Calu3 (cell line): ENCODE results near the gene EPHB2. TPM values are rescaled to one million over a fixed set of nuclear protein-coding genes. Genes with fewer than 3 reads are reported as not detected.

Experiments
- BruUV-seq: library from RNA; stranded (reverse); fragments of 400-500 nt; replicated peaks from 2 replicates; lab custom pipeline; 2021; lab: Mats Ljungman, UMichigan
- CTCF ChIA-PET: fragments of 300-600 bp; sonication (Branson Sonifier 250); formaldehyde crosslinking; loops from one replicate; lab custom pipeline; 2022; ENCODE audit warnings: antibody characterized with exemption; lab: Charles Lee
- DNase-seq: peaks from one replicate; pipeline ENCODE4 v3.0.0; 2022
- H3K27ac Mint-ChIP-seq: one replicate; pipeline ENCODE4 v1.8.0; 2022; ENCODE audit warnings: mixed read lengths; ENCODE audit not compliant: unreplicated experiment
- H3K27me3 Mint-ChIP-seq: one replicate; pipeline ENCODE4 v1.8.0; 2022; ENCODE audit warnings: mixed read lengths; ENCODE audit not compliant: unreplicated experiment
- H3K36me3 Mint-ChIP-seq: one replicate; pipeline ENCODE4 v1.8.0; 2022; ENCODE audit warnings: mild to moderate bottlenecking, moderate library complexity, mixed read lengths; ENCODE audit not compliant: insufficient read depth, unreplicated experiment
- H3K4me1 Mint-ChIP-seq: one replicate; pipeline ENCODE4 v1.8.0; 2022; ENCODE audit warnings: mild to moderate bottlenecking, low read depth, mixed read lengths; ENCODE audit not compliant: unreplicated experiment
- H3K4me3 Mint-ChIP-seq: one replicate; pipeline ENCODE4 v1.8.0; 2022; ENCODE audit warnings: mild to moderate bottlenecking, low read depth, moderate library complexity, mixed read lengths; ENCODE audit not compliant: unreplicated experiment
- H3K9me3 Mint-ChIP-seq: one replicate; pipeline ENCODE4 v1.8.0; 2022; ENCODE audit warnings: low read depth, mixed read lengths; ENCODE audit not compliant: unreplicated experiment
- intact Hi-C: fragments of 100-400 bp; cut with micrococcal nuclease; formaldehyde crosslinking; loops from one replicate; pipeline ENCODE4 v1.10.0; 2022; ENCODE audit not compliant: unreplicated experiment
- total RNA-seq: library from RNA; stranded (reverse); gene quantifications from 2 replicates; pipeline ENCODE4 v1.2.3, GENCODE V29; 2022
- TF ChIP-seq, protein P1 (sequence below): fragments of 200-600 bp; IDR thresholded peaks from one replicate; pipeline ENCODE4 v1.8.0; 2022; ENCODE audit warnings: antibody characterized with exemption; ENCODE audit not compliant: unreplicated experiment

EPHB2 gene
- total RNA-seq, 1 experiment from 2014 or later = 19.3 TPM

DNA sequence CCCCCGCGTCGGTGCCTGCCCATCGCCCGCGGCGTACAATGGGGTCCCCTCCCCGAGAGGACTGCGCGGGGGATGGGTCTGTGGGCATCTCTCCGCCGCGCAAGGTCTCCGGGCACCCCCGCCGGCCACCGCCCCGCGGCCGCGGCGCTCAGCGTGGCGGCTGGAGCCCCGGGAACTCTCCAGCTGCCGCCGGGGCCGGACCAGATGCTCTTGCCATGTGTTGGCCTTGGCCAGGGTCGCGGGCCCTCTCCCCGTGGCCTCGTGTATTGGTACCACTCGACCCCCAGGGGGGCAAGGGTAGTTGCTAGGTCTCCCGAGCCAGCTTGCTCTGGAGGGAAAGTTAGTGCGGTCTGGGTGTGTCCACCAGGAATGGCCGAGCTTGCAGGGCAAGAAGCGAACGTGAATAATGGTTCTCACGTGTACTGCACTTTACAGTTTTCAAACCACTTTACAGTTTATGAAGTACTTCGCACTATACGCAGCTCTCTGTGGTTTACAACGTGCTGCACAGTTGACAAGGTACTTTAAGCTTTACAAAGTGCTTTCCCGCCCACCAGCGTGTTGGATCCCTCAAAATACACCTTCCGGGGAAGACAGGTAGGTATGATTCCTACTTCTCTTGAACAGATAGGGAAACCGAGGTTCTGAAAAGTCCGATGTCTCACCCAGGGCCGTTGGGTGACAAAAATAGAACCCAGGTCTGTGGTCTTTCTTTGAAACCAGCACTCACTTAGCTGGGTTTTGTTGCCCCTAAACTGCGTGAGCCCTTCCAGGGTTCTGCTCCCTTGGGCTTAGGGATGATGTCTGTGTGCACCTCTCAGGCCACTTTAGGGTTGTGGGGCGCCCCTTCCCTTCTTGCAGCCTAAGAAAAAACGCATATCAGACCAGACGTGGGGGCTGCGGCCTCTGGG lies 1.2 kb downstream of the EPHB2 start:
- Mint-ChIP-seq H3K9me3 (no peaks in the 10 kb centered on the region), H3K36me3 (no peaks in the 10 kb centered on the region), H3K27me3 (no peaks in the 10 kb centered on the region), H3K27ac (no peak overlapping the region), H3K4me3 (peak overlapping the region; percentile 63), H3K4me1 (no peaks in the 10 kb centered on the region)
- DNase-seq = no peak
- intact Hi-C loops = no loop called here
- TSS peak; percentile 59 for BruUV-seq
- TF ChIP-seq, protein P1, sequence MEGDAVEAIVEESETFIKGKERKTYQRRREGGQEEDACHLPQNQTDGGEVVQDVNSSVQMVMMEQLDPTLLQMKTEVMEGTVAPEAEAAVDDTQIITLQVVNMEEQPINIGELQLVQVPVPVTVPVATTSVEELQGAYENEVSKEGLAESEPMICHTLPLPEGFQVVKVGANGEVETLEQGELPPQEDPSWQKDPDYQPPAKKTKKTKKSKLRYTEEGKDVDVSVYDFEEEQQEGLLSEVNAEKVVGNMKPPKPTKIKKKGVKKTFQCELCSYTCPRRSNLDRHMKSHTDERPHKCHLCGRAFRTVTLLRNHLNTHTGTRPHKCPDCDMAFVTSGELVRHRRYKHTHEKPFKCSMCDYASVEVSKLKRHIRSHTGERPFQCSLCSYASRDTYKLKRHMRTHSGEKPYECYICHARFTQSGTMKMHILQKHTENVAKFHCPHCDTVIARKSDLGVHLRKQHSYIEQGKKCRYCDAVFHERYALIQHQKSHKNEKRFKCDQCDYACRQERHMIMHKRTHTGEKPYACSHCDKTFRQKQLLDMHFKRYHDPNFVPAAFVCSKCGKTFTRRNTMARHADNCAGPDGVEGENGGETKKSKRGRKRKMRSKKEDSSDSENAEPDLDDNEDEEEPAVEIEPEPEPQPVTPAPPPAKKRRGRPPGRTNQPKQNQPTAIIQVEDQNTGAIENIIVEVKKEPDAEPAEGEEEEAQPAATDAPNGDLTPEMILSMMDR = no peak
- CTCF ChIA-PET = interaction anchor here (0.7 to 1.0 kb wide), 3 partner anchors 31 to 150 kb away, joined by 3 to 4 read pairs (median 3); no protein-coding TSS in a partner anchor

DNA sequence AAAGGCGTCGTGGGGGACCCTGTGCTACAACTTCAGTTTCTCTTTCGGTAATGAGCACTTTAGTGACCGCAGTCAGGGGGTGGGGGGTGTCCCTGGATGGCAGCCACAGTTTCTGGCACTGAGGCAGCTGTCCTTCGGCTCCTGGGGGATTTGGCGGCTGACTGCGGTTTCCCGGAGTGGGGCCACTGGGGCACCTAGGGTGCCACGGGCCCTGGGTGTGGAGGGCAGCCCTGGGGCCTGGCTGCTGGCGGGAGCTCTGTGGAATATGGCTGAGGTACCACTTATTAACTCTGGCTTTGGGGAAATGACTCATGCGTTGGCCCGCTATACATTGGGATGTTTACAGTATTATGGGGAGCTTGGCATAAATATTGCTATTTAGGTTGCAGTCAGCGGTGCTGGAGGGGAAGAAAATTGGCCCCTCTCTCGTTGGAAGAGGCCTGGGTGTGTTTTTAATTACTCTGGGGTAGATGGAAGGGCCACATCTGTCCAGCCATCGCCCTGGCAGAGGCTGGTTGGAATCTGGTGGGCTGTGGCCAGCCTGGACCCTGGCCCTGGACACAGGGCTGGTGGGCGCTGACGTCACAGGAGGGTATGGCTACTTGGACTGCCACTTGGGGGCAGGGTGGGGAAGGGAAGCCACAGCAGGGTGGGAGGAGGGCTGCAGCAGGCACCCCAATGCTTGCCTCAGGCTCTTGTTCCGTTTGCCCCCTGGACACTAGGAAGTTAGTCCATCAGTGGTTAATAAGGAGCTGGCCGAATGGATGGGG lies 2.0 kb downstream of the EPHB2 start:
- intact Hi-C loops = no loop called here
- CTCF ChIA-PET = interaction anchor here (0.7 to 1.0 kb wide), 3 partner anchors 30 to 149 kb away, joined by 3 to 4 read pairs (median 3); no protein-coding TSS in a partner anchor
- no TSS peak for BruUV-seq
- H3K4me1 Mint-ChIP-seq = no peaks in the 10 kb centered on the region
- TF ChIP-seq, protein P1 = no peak
- H3K36me3 Mint-ChIP-seq = no peaks in the 10 kb centered on the region
- H3K27me3 Mint-ChIP-seq = no peaks in the 10 kb centered on the region
- no peak for DNase-seq
- no peak overlapping the region for H3K4me3 Mint-ChIP-seq
- H3K9me3 Mint-ChIP-seq = no peaks in the 10 kb centered on the region
- no peak overlapping the region for H3K27ac Mint-ChIP-seq

DNA sequence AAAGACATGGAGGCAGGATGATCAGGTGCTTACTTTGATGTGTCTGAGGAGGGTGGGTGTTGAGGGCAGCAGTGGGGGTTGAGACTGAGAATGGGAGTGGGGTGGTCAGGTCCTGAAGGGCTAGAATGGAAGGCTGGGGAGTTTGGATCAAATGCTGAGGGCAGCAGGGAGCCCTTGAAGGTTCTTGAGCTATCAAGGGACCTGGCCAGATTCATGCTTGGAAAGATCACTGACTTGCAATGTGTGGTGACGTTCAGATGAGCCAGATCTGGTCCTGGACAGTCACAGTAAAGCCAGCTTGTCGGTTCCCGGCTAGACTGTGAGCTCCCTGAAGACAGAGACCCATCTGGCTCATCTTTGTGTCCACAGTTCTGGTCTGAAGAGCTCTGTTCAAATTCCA lies 3.8 kb downstream of the EPHB2 start:
- no peak overlapping the region for H3K27ac Mint-ChIP-seq
- BruUV-seq = no TSS peak
- H3K4me3 Mint-ChIP-seq = no peak overlapping the region
- no peaks in the 10 kb centered on the region for H3K36me3 Mint-ChIP-seq
- intact Hi-C loops = no loop called here
- TF ChIP-seq, protein P1 = no peak
- CTCF ChIA-PET = no interaction called here
- H3K27me3 Mint-ChIP-seq = no peaks in the 10 kb centered on the region
- H3K4me1 Mint-ChIP-seq = no peaks in the 10 kb centered on the region
- DNase-seq = no peak
- H3K9me3 Mint-ChIP-seq = no peaks in the 10 kb centered on the region

DNA sequence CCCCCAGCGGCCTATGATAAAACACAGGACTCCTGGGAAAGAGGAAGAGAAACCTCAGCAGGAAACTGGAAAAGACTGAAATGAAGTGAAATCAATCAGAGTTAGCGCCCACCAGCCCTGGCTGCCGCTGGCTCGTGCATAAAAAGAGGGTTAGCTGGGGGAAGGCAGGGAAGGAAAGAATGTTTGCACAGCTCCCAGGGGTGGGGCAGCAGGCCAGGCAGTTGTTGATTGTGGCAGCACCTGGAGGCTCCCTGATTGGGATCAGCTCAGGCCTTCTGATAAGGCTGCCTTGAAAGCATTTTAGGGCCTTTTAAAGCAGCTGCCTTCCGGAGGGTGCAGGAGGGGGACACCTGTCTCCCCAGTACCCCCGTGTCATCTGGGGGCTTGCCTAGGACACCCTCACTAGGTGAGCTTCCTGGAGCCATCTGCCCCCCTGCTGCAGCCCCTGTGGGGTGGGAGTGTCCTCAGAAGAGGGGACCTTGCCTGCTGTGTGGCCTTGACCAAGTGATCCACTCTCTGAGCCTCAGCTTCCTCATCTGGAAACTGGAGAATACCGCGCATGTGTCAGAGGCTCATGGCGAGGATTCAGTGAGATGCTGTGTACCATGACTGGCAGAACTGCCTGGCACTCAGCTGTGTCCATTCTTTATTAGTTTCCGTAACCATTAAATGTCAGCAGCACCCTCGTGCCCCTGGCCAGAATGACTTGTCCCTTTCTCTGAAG lies 6.6 kb downstream of the EPHB2 start:
- H3K27ac Mint-ChIP-seq = no peak overlapping the region
- BruUV-seq = no TSS peak
- no peaks in the 10 kb centered on the region for H3K9me3 Mint-ChIP-seq
- peak; percentile 14 for DNase-seq
- intact Hi-C loops = no loop called here
- no peak overlapping the region for H3K4me3 Mint-ChIP-seq
- CTCF ChIA-PET = interaction anchor here (0.6 to 1.4 kb wide), 3 partner anchors 13 to 1656 kb away, joined by 3 to 6 read pairs (median 4); no protein-coding TSS in a partner anchor
- H3K36me3 Mint-ChIP-seq = no peaks in the 10 kb centered on the region
- TF ChIP-seq, protein P1 = no peak
- no peaks in the 10 kb centered on the region for H3K4me1 Mint-ChIP-seq
- no peaks in the 10 kb centered on the region for H3K27me3 Mint-ChIP-seq
